ENCODE measurements around the gene SART3. TPM values are rescaled to one million over a fixed set of nuclear protein-coding genes. Genes with fewer than 3 reads are reported as not detected.

SART3 gene
- total RNA-seq, 1 experiment from 2014 or later = 89.4 TPM

- H3K56ac ChIP-seq (ENCODE audit: insufficient read length, low read depth, low read length) = no peak overlapping the region
- no peak overlapping the region for H2BK120ac ChIP-seq (ENCODE audit: low read depth, low read length, poor library complexity, severe bottlenecking)
- Mint-ChIP-seq H3K27ac (no peak overlapping the region), H3K4me1 (no peaks in the 10 kb centered on the region), H3K27me3 (ENCODE audit: low read depth) (peaks cover 5% of the 10 kb centered on the region; the same call in 1 of the 2 replicates), H3K9me3 (peaks cover 1 to 2% of the 10 kb centered on the region in 2 experiments), H3K4me3 (no peak overlapping the region), H3K36me3 (ENCODE audit: insufficient read depth in 1 of 3, low read depth in 3 of 3) (peaks cover 8 to 13% (median 9%) of the 10 kb centered on the region in 3 experiments; a peak in 6 of 7 replicates)
- no peak overlapping the region for H2AFZ ChIP-seq (ENCODE audit: low read length)
- no peaks in the 10 kb centered on the region for H3K79me2 ChIP-seq (ENCODE audit: insufficient read depth, low read length)
- no peak overlapping the region for H3K23ac ChIP-seq (ENCODE audit: insufficient read length, low read depth, low read length)
- no peak overlapping the region for H4K91ac ChIP-seq (ENCODE audit: insufficient read length, low read depth, low read length)
- no peaks in the 10 kb centered on the region for H3K9me3 ChIP-seq (ENCODE audit: control insufficient read depth, low read depth, low read length)
- no peak overlapping the region for H3K4me2 ChIP-seq (ENCODE audit: insufficient read depth, insufficient read length, low read length)
- no peaks in the 10 kb centered on the region for H3K4me1 ChIP-seq (ENCODE audit: insufficient read depth, low read length)
- no peaks in the 10 kb centered on the region for H3K23me2 ChIP-seq (ENCODE audit: insufficient read length, low read depth, low read length, poor library complexity, severe bottlenecking)
- H2BK15ac ChIP-seq (ENCODE audit: low read depth, low read length) = no peak overlapping the region
- no peaks in the 10 kb centered on the region for H3K79me1 ChIP-seq (ENCODE audit: insufficient read depth, low read depth, low read length, poor library complexity, severe bottlenecking)
- no peak overlapping the region for H3T11ph ChIP-seq (ENCODE audit: low read length)
- no peak for TF ChIP-seq CTCF (conservative IDR thresholded peaks at IDR 0.05)
- no peak overlapping the region for H3K4ac ChIP-seq (ENCODE audit: low read depth, low read length)
- no peak overlapping the region for H4K5ac ChIP-seq (ENCODE audit: insufficient read length, low read depth, low read length)
- DNase-seq = no peak
- no peak overlapping the region for H2BK12ac ChIP-seq (ENCODE audit: insufficient read length, low read depth, low read length)
- no peak overlapping the region for H3K14ac ChIP-seq (ENCODE audit: insufficient read depth, low read length)
- no peak overlapping the region for H3K9ac ChIP-seq (ENCODE audit: extremely low read depth, insufficient read length, low read length)
- H2BK20ac ChIP-seq (ENCODE audit: low read depth, low read length, poor library complexity, severe bottlenecking) = no peak overlapping the region
- no peak overlapping the region for H2AK5ac ChIP-seq (ENCODE audit: insufficient read length, low read length)
- H2BK5ac ChIP-seq (ENCODE audit: insufficient read length, low read length) = no peak overlapping the region
- no peak overlapping the region for H3K18ac ChIP-seq (ENCODE audit: insufficient read length, low read depth, low read length)
- no peak overlapping the region for H4K8ac ChIP-seq (replicated peaks; ENCODE audit: insufficient read length, low read depth, low read length)
- no CpG with 5 or more reads among the region's 2 CpGs for WGBS (ENCODE audit: extremely low coverage, insufficient read length, low lambda C conversion rate)
- no peaks in the 10 kb centered on the region for H3K27me3 ChIP-seq (ENCODE audit: insufficient read depth, low read length)
- no peaks in the 10 kb centered on the region for H4K20me1 ChIP-seq (ENCODE audit: control insufficient read depth, insufficient read depth, insufficient read length)
- no peak overlapping the region for H3K27ac ChIP-seq (ENCODE audit: insufficient read length, low read depth, low read length)
Measured at GRCh38 chr12:108573317-108573716, 12.3 kb upstream of the SART3 start.

Data from H9 (cell line).